HG03139 (cell line): ENCODE measurements around the gene CACNA1C.

Experiments used
- ATAC-seq: cut with Tn5 transposase; IDR thresholded peaks from one replicate; pipeline ENCODE4 v1.9.1; 2021; ENCODE audit not compliant: unreplicated experiment

The CACNA1C gene

GRCh38 chr12:2192231-2192630 lies 139.4 kb downstream of the CACNA1C start:
- ATAC-seq, result no peak

GRCh38 chr12:2194060-2194459 lies 141.3 kb downstream of the CACNA1C start:
- no peak for ATAC-seq

GRCh38 chr12:2194571-2194970 lies 141.8 kb downstream of the CACNA1C start:
- ATAC-seq, result no peak

- no peak for ATAC-seq
Observed at GRCh38 chr12:2195085-2195484, 142.3 kb downstream of the CACNA1C start.

- no peak for ATAC-seq
Observed at GRCh38 chr12:2198005-2198501, 145.3 kb downstream of the CACNA1C start.

GRCh38 chr12:2198542-2198941 lies 145.8 kb downstream of the CACNA1C start:
- ATAC-seq, result no peak

- no peak for ATAC-seq
Observed at GRCh38 chr12:2205996-2206395, 153.2 kb downstream of the CACNA1C start.

- ATAC-seq, result no peak
Observed at GRCh38 chr12:2208837-2209635, 156.2 kb downstream of the CACNA1C start.

- ATAC-seq, result no peak
Observed at GRCh38 chr12:2211119-2211518, 158.3 kb downstream of the CACNA1C start.

GRCh38 chr12:2212537-2212936 lies 159.8 kb downstream of the CACNA1C start:
- no peak for ATAC-seq

- no peak for ATAC-seq
Observed at GRCh38 chr12:2212971-2213869, 160.4 kb downstream of the CACNA1C start.

GRCh38 chr12:2214411-2214810 lies 161.6 kb downstream of the CACNA1C start:
- ATAC-seq, result no peak

GRCh38 chr12:2215709-2216560 lies 163.1 kb downstream of the CACNA1C start:
- ATAC-seq, result no peak

GRCh38 chr12:2218706-2219105 lies 165.9 kb downstream of the CACNA1C start:
- ATAC-seq, result no peak

GRCh38 chr12:2221030-2221621 lies 168.3 kb downstream of the CACNA1C start:
- no peak for ATAC-seq

GRCh38 chr12:2222691-2223090 lies 169.9 kb downstream of the CACNA1C start:
- no peak for ATAC-seq

- ATAC-seq, result no peak
Observed at GRCh38 chr12:2224961-2225360, 172.2 kb downstream of the CACNA1C start.

GRCh38 chr12:2225696-2226095 lies 172.9 kb downstream of the CACNA1C start:
- ATAC-seq, result no peak

- ATAC-seq, result no peak
Observed at GRCh38 chr12:2226641-2227040, 173.9 kb downstream of the CACNA1C start.

GRCh38 chr12:2227360-2227759 lies 174.6 kb downstream of the CACNA1C start:
- no peak for ATAC-seq

GRCh38 chr12:2228535-2228934 lies 175.7 kb downstream of the CACNA1C start:
- no peak for ATAC-seq
